ACHN (cell line): ENCODE measurements around the gene LRRC3B.
"Not testable (repeated sequence)": the region's sequence is repeated elsewhere in the genome, so short reads cannot be mapped to it uniquely, and the experiment has no call there.

Experiments used
- DNase-seq: peaks from one replicate; pipeline ENCODE4 v3.0.0-alpha.2; 2015
- in situ Hi-C: cut with HindIII; loops from 2 replicates; pipeline ENCODE4 v1.10.0; 2017; ENCODE audit warnings: low sequenced_read_pairs, low pct_ligation_motif_present, low pct_unique_long_range_greater_than_20kb

LRRC3B gene

GRCh38 chr3:26622621-26623418 lies at the start of gene LRRC3B:
Gene LRRC3B, plus strand, starts transcription at chr3:26622772. Its CDS starts 86,901 bp downstream, at chr3:26709673.
- in situ Hi-C loops: no loop called here

GRCh38 chr3:26574766-26575165 lies 47.8 kb upstream of the LRRC3B start:
- in situ Hi-C loops: no loop called here

More at GRCh38 chr3:26622621-26623418, at the start of gene LRRC3B:
- no peak for DNase-seq

GRCh38 chr3:26579116-26579515 lies 43.5 kb upstream of the LRRC3B start:
- DNase-seq: no peak
- in situ Hi-C loops: no loop called here

More at GRCh38 chr3:26574766-26575165, 47.8 kb upstream of the LRRC3B start:
- no peak for DNase-seq

GRCh38 chr3:26587571-26587970 lies 35.0 kb upstream of the LRRC3B start:
- no peak for DNase-seq
- in situ Hi-C loops: no loop called here

DNA sequence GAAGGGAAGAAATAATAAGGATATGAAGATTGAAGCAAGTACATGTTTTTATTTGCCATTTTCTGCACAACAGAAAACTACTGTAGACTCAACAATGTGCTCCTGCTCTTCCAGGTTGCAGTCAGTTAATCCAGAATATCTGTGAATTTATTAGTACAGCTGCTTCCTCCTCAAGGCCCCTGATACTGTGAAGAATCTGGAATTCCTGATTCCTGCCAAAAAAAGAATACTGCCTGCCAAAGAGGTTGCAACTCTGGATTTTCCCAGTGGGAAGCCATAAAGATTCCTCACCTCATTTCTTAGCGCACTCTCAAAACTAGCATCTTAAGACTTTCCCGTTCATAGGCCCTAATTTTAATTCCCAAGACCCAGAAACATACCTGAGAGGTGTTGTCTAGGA lies 33.6 kb upstream of the LRRC3B start:
- no peak for DNase-seq
- in situ Hi-C loops: no loop called here

DNA sequence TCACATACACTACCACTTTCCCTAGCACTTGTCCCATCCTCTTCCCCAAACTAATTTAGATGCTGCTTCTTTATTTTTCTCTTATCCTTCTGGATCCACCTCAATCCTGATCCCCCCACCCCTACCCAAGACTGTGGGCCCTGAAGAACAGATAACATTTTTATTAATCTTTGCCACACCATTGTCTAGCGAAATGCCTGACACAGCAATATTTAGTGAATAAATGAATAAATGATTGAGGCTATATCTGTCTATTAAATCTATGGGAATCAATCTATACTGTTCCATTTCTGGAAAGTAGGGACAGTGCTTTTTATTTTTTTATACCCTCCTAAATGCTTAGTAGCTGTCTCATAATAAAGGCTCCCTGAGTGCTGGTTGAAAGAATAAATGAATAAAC lies 32.9 kb upstream of the LRRC3B start:
- no peak for DNase-seq
- in situ Hi-C loops: no loop called here

- in situ Hi-C loops: no loop called here
- DNase-seq: no peak
Measured at GRCh38 chr3:26590919-26591484, 31.6 kb upstream of the LRRC3B start.

GRCh38 chr3:26591926-26592325 lies 30.6 kb upstream of the LRRC3B start:
- in situ Hi-C loops: no loop called here
- DNase-seq: no peak

DNA sequence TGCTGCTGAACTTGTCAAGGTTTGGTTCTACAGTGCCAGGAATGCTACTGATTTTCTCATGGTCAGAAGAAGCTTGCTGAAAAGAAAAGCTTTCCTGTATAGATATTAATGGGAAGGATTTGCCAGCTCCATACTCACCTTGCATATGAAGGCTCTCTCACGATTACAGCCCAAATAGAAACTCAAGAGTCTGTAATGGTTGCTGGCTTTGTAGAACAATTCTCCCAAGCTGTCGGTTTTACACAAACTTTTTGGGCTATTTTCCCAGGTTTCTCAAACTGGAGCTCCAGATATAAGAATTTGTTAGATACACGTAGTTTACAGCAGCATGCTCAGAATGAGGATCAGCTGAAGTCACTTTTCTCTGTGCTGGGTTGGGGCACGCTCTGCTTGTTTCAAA lies 30.1 kb upstream of the LRRC3B start:
- DNase-seq: no peak
- in situ Hi-C loops: no loop called here

- in situ Hi-C loops: no loop called here
- DNase-seq: no peak
Measured at GRCh38 chr3:26596335-26596734, 26.2 kb upstream of the LRRC3B start.

GRCh38 chr3:26603311-26603710 lies 19.3 kb upstream of the LRRC3B start:
- not testable (repeated sequence) for DNase-seq

DNA sequence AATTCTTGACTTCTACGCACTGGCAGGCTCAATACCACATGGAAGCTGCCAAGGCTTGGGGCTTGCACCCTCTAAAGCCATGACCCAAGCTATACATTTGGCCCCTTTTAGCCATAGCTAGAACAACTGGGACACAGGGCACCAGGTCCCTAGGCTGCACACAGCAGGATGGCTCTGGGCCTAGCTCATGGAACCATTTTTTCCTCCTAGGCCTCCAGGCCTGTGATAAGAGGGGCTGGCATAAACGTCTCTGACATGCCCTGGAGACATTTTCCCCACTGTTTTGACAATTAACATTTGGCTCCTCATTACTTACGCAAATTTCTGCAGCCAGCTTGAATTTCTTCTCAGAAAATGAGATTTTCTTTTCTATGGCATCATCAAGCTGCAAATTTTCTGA lies 18.8 kb upstream of the LRRC3B start:
- in situ Hi-C loops, DNase-seq: not testable (repeated sequence)

More at GRCh38 chr3:26603311-26603710, 19.3 kb upstream of the LRRC3B start:
- in situ Hi-C loops: not testable (repeated sequence)

- in situ Hi-C loops: no loop called here
- DNase-seq: no peak
Measured at GRCh38 chr3:26614006-26614685, 8.4 kb upstream of the LRRC3B start.

DNA sequence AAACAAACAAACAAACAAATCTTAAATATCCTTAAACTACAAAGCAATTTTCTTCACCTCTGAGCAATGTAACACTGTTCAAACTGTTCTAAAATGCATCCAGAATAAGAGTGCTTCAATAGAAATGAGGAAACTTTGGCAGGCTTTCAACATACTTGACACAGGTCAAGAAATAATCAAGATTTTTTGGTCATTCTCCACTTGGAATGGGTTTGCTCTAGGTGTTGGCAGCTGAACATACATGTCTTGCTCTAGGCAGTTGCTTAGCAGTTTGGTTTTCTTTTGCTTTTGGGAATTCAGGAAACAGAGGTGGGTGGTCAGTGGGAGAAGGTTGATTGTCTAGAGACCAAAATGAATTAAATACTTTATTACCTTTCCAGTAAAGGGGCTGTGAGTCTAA lies 1.4 kb upstream of the LRRC3B start:
- in situ Hi-C loops: no loop called here

GRCh38 chr3:26621906-26622620 lies 509 bp upstream of the LRRC3B start:
- no peak for DNase-seq
- in situ Hi-C loops: no loop called here

More for the DNA sequence above, 1.4 kb upstream of the LRRC3B start:
- DNase-seq: no peak

- in situ Hi-C loops: no loop called here
- no peak for DNase-seq
Measured at GRCh38 chr3:26623419-26624208, 1.0 kb downstream of the LRRC3B start.

- DNase-seq: no peak
- in situ Hi-C loops: no loop called here
Measured at GRCh38 chr3:26624209-26624765, 1.7 kb downstream of the LRRC3B start.

DNA sequence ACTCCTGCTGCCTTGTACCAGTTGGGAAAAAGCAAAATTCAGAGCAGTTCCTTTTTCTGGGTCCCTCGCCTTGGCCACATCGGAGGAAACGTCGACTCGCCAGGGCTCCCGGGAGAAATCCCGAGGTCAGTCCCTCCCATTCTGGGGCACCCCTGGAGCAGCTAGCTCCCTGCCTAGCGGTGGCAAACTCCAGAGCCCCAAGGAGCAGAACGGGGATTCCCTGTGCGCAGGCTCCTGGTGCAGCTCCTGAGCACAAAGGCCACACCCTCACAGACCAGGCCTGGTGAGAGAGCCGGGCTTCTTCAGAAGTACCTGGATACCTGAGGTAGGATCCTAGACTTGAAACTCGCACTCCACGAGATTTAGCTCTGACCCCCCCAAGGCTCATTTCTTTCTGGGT lies 2.6 kb downstream of the LRRC3B start:
- no peak for DNase-seq
- in situ Hi-C loops: no loop called here
